Heart right ventricle (tissue), 16 donors: ENCODE results near the gene IL19. TPM values are rescaled to one million over a fixed set of nuclear protein-coding genes. Genes with fewer than 3 reads are reported as not detected.

Experiments used
- ATAC-seq, 8 donors: fragments of 200-7000 bp; cut with Tn5 transposase; one replicate each; pipeline ENCODE4 v1.9.1; 2020; ENCODE audit warnings: mild to moderate bottlenecking in 8 of 8, moderate library complexity in 8 of 8, moderate number of reproducible peaks in 1 of 8
- DNase-seq, 2 donors: peaks; one replicate each; pipeline ENCODE4 v3.0.0-alpha.2; 2020
- H3K27ac ChIP-seq, 10 donors: fragments of 200-600 bp; sonication (generic) in 2 of 10; one replicate each; pipeline versions ENCODE4 v1.5.0 to v1.8.0; 2020 to 2022; ENCODE audit warnings: mild to moderate bottlenecking in 3 of 10
- H3K27me3 ChIP-seq, 7 donors: fragments of 200-600 bp; one replicate each; pipeline ENCODE4 v1.8.0; 2021 to 2022; ENCODE audit warnings: mild to moderate bottlenecking in 2 of 7
- H3K36me3 ChIP-seq, 9 donors: fragments of 200-600 bp; sonication (generic) in 1 of 9; one replicate each; pipeline versions ENCODE4 v1.5.0 to v1.8.0; 2020 to 2022; ENCODE audit warnings: mild to moderate bottlenecking in 2 of 9
- H3K4me1 ChIP-seq, 9 donors: fragments of 200-600 bp; sonication (generic) in 1 of 9; one replicate each; pipeline versions ENCODE4 v1.5.0 to v1.8.0; 2020 to 2022; ENCODE audit warnings: mild to moderate bottlenecking in 4 of 9
- H3K4me3 ChIP-seq, 10 donors: fragments of 200-600 bp; sonication (generic) in 2 of 10; one replicate each; pipeline versions ENCODE4 v1.5.0 to v1.8.0; 2020 to 2022; ENCODE audit warnings: mild to moderate bottlenecking in 7 of 10, moderate library complexity in 2 of 10
- H3K9me3 ChIP-seq, 11 donors: fragments of 200-600 bp in 10 of 11; sonication (generic) in 2 of 11; one replicate each; pipeline versions ENCODE4 v1.5.0 to v1.8.0; 2013 to 2022; ENCODE audit warnings: mild to moderate bottlenecking in 2 of 11, control low read depth in 1 of 11, moderate library complexity in 1 of 11
- CTCF ChIP-seq, 9 donors: fragments of 200-600 bp; sonication (generic) in 2 of 9; IDR thresholded peaks; one replicate each; pipeline versions ENCODE4 v1.5.0 to v1.8.0; 2021 to 2022; ENCODE audit warnings: antibody characterized with exemption in 9 of 9, mild to moderate bottlenecking in 5 of 9, moderate library complexity in 1 of 9
- WGBS, 2 donors: extraction: QIAGEN DNeasy Blood & Tissue Kit; methylation state at CpG; one replicate each; pipeline ENCODE4 v1.1.7; 2013; ENCODE audit warnings: inconsistent platforms in 1 of 2; 5-methylcytosine and 5-hydroxymethylcytosine counted together
- intact Hi-C, 10 donors: fragments of 100-400 bp; cut with DNase I; formaldehyde crosslinking; loops; one replicate each; pipeline versions ENCODE4 v1.11.1 to v1.14.2; 2022
- polyA plus RNA-seq, 2 donors: library from polyadenylated mRNA; stranded (reverse); fragments of 200-250 nt; gene quantifications; one replicate each; pipeline ENCODE4 v1.2.3, GENCODE V29; 2013
- total RNA-seq, 10 donors: library from RNA; stranded (reverse); fragmentation: NEBNext Ultra II Directional in 3 of 10; extraction: Animal tissue kit (Norgen Biotek cat#: 25700) in 3 of 10; gene quantifications; one replicate each; pipeline versions ENCODE4 v1.2.1 to v1.2.4, GENCODE V29; 2021 to 2023
- donor health status: Arrhythmogenic right ventricular cardiomyopathy.
- donor health status: ischemic (EF 13 %, LVEDD 7.1; RV severe dilation, severe dysfunction).
- donor health status: healthy with polysubstance abuse.
- donor health status: DM: no; HTN: yes; CAD: no.
- donor health status: DM: no; HTN: no; CAD: no.
- donor health status: ischemic (EF 25% LVEDD 6.9; RV normal size, moderate dysfunction).
- donor health status: ischemic (EF 25% LVEDD 5.7; RV mildly dilated, moderate dysfunction).
- donor health status: healthy.
- donor health status: DM: yes; HTN: yes; CAD: no.
- donor health status: Ischemic cardiomyopathy.
- donor health status: ischemic (EF 35%, LVEDD 5.7; RV mildly dilated, moderate dysfunction).
- donor health status: nonischemic (EF 11% LVEDD 7.7; RV severe dilation, severe dysfunction).
- donor health status: DM: yes; HTN: yes; CAD: no.
- donor health status: PGD.
- donor health status: ischemic (EF 29% LVEDD 5.4; RV normal size, mild dysfunction).
- donor health status: nonischemic (EF 23%, LVEDD 6.1; RV moderate dilation, normal function).

Gene IL19
- total and polyA plus RNA-seq, 12 donors: not detected

DNA sequence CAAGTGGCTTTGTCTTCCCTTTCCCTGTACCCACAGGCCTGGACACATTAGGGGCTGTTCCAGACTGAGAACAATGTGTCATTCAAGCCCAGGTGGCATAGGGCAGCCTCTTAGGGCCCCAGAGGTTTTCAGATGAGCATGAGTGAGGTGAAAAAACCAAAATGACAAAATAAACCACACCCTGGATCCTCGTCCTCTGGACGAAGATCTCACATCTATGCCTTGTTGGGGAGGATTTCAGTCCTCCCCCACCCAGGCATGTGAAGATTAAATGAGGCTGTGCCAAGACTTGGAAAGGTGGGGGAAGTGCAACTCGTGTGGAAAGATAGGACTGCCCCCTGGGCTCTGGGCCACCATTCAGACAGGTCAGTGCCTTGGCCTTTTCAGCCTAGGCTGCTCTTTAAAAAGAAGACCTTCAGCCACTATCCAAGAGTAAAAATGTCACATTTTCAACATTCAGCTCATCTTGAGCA lies 32.8 kb upstream of the IL19 start:
- peak overlapping the region in 9 of 10 donors; percentile 41 to 74 (median 69) for H3K27ac ChIP-seq
- H3K9me3 ChIP-seq: no peaks in the 10 kb centered on the region
- peaks cover 0 to 46% (median 12%) of the 10 kb centered on the region in 9 donors for H3K36me3 ChIP-seq
- no peak overlapping the region for H3K4me3 ChIP-seq
- H3K27me3 ChIP-seq: no peaks in the 10 kb centered on the region
- DNase-seq (no peak), ATAC-seq (peak in 7 of 8 donors; percentile 21 to 65 (median 40))
- TF ChIP-seq CTCF (IDR thresholded peaks at IDR 0.05): no peak
- WGBS, 2 donors: 17 to 18% methylated on average over 3 of the region's 3 CpGs
- intact Hi-C loops: loop anchor here in 7 of 10 donors (5.0 to 10.0 kb wide), 6 partner anchors 67 to 180 kb away; partner anchors contain the start of gene DYRK3 (in 2 of the 7)
- peaks cover 10 to 68% (median 44%) of the 10 kb centered on the region in 9 donors for H3K4me1 ChIP-seq

- H3K9me3 ChIP-seq: no peaks in the 10 kb centered on the region
- peaks cover 0 to 37% (median 3%) of the 10 kb centered on the region in 9 donors for H3K36me3 ChIP-seq
- 59 to 64% methylated on average over 3 of the region's 3 CpGs for WGBS, 2 donors
- no peak overlapping the region for H3K4me3 ChIP-seq
- no peak for ATAC-seq
- no peak for DNase-seq
- no peaks in the 10 kb centered on the region for H3K27me3 ChIP-seq
- H3K27ac ChIP-seq: peak overlapping the region in 6 of 10 donors; percentile 47 to 73 (median 70)
- TF ChIP-seq CTCF (IDR thresholded peaks at IDR 0.05): peak in 5 of 9 donors; percentile 9 to 35 (median 11)
- intact Hi-C loops: loop anchor here in 7 of 10 donors (5.0 to 10.0 kb wide), 6 partner anchors 66 to 179 kb away; partner anchors contain the start of gene DYRK3 (in 2 of the 7)
- H3K4me1 ChIP-seq: peaks cover 10 to 64% (median 44%) of the 10 kb centered on the region in 9 donors
Observed at GRCh38 chr1:206738370-206739366, 31.9 kb upstream of the IL19 start.

DNA sequence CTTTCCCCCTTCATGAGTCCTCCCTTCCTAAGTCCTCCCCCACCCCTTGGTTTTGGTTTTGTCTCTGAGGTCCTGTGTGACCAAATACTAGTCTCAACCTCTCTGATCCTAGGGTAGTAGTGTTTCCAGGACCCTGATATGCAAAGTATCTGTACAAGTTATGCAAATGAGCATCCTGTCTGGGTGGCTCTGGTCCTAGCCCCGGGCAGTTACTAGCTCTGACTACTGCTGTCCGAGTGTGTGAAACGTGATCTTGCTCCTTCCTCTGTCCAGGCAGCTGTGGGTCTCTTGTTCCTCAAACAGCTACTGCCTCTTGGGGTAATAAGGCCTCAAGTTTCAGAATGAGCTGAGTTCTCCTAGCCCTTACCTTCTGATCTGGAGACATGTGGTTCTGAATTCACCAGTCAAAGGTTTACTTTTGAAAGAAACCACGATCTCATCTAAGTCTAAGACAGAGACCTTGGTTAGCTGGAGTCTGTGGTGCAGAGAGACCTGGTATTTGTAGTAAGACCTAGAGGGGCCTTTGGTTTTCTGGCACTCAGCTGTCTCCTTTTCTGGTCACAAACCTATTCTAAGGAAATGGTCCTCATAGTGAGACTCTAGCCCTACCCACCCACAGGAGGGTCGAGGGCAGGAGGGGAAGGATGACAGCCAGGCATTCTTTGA lies 31.0 kb upstream of the IL19 start:
- Histone ChIP-seq H3K27me3 (no peaks in the 10 kb centered on the region), H3K27ac (peak overlapping the region in 1 of 10 donors; percentile 34), H3K4me1 (peaks cover 10 to 59% (median 44%) of the 10 kb centered on the region in 9 donors), H3K9me3 (no peaks in the 10 kb centered on the region), H3K36me3 (peaks cover 0 to 28% (median 0%) of the 10 kb centered on the region in 9 donors), H3K4me3 (no peak overlapping the region)
- no peak for TF ChIP-seq CTCF (IDR thresholded peaks at IDR 0.05)
- DNase-seq (no peak), ATAC-seq (no peak)
- 43 to 52% methylated on average over 5 of the region's 5 CpGs for WGBS, 2 donors
- intact Hi-C loops: loop anchor here in 7 of 10 donors (5.0 to 10.0 kb wide), 6 partner anchors 65 to 178 kb away; partner anchors contain the start of gene DYRK3 (in 2 of the 7)
